ENCODE data around the gene OTUD3. TPM values are rescaled to one million over a fixed set of nuclear protein-coding genes. Genes with fewer than 3 reads are reported as not detected.

Gene OTUD3
- total and polyA plus RNA-seq, 2 of the 13 experiments (the other 11 are each of a cell fraction or from before 2014, with no cell fraction given), result 5.2 to 7.5 TPM

- TF ChIP-seq PAXIP1 (CRISPR knock-in tag; conservative IDR thresholded peaks at IDR 0.05) (peak; percentile 93), DNMT1 (CRISPR knock-in tag; IDR thresholded peaks at IDR 0.05) (no peak), AGO1 (IDR thresholded peaks at IDR 0.05; ENCODE audit: low read depth, low read length, poor library complexity, severe bottlenecking) (no peak), ZMYM3 (CRISPR knock-in tag; IDR thresholded peaks at IDR 0.05) (peak; percentile 69), NFIC (IDR thresholded peaks at IDR 0.05; ENCODE audit: low read length) (peak; percentile 81), CERS6 (CRISPR knock-in tag; IDR thresholded peaks at IDR 0.05) (no peak), GATAD1 (CRISPR knock-in tag; IDR thresholded peaks at IDR 0.05) (0 out of 2 replicates have a peak, but pooled peaks have one; percentile 38), ZKSCAN5 (CRISPR knock-in tag; IDR thresholded peaks at IDR 0.05) (no peak), SMARCE1 (IDR thresholded peaks at IDR 0.05; ENCODE audit: borderline replicate concordance) (no peak), ATF5 (CRISPR knock-in tag; IDR thresholded peaks at IDR 0.05; ENCODE audit: low read depth) (no peak), ZNF709 (CRISPR knock-in tag; IDR thresholded peaks at IDR 0.05) (no peak), TIGD3 (CRISPR knock-in tag; IDR thresholded peaks at IDR 0.05; ENCODE audit: borderline replicate concordance) (no peak), FOXA1 (IDR thresholded peaks at IDR 0.05) (no peak), FOXA1 (CRISPR knock-in tag; IDR thresholded peaks at IDR 0.05) (no peak; the same call in 1 of the 2 replicates), ZNF597 (CRISPR knock-in tag; IDR thresholded peaks at IDR 0.05) (no peak), REL (CRISPR knock-in tag; conservative IDR thresholded peaks at IDR 0.05) (no peak), RXRA (CRISPR knock-in tag; IDR thresholded peaks at IDR 0.05) (peak; percentile 91), ZNF224 (CRISPR knock-in tag; IDR thresholded peaks at IDR 0.05) (no peak), ZNF124 (CRISPR knock-in tag; IDR thresholded peaks at IDR 0.05) (no peak), ZNF451 (CRISPR knock-in tag; IDR thresholded peaks at IDR 0.05) (no peak), PATZ1 (CRISPR knock-in tag; IDR thresholded peaks at IDR 0.05) (peak; percentile 56)
Measured at GRCh38 chr1:19925342-19926070, 43.3 kb downstream of the OTUD3 start (continued).
